ENCODE data around the gene PRR27.

DNA sequence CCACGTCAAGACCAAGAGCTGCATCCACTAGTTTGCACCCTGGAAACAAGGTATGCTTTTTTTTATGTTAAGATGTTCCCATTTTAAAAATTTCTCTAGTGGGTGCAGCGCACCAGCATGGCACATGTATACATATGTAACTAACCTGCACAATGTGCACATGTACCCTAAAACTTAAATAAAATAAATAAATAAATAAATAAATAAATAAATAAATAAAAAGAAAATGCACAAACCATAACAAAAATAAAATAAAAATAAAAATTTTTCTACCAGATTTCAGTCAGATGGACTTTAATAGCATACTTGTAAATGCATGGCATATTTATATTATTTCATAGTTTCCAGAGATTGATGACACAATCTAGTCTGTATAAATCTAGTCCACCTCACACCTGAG is 1.9 kb upstream of the PRR27 start:
- TF ChIP-seq, protein P1, sequence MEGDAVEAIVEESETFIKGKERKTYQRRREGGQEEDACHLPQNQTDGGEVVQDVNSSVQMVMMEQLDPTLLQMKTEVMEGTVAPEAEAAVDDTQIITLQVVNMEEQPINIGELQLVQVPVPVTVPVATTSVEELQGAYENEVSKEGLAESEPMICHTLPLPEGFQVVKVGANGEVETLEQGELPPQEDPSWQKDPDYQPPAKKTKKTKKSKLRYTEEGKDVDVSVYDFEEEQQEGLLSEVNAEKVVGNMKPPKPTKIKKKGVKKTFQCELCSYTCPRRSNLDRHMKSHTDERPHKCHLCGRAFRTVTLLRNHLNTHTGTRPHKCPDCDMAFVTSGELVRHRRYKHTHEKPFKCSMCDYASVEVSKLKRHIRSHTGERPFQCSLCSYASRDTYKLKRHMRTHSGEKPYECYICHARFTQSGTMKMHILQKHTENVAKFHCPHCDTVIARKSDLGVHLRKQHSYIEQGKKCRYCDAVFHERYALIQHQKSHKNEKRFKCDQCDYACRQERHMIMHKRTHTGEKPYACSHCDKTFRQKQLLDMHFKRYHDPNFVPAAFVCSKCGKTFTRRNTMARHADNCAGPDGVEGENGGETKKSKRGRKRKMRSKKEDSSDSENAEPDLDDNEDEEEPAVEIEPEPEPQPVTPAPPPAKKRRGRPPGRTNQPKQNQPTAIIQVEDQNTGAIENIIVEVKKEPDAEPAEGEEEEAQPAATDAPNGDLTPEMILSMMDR (IDR thresholded peaks at IDR 0.05; ENCODE audit: borderline replicate concordance, extremely low read depth, low read length, poor library complexity, severe bottlenecking): no peak
- TF ChIP-seq EZH2 (IDR thresholded peaks at IDR 0.05; ENCODE audit: borderline replicate concordance, low read depth, low read length, severe bottlenecking): no peak
